Spleen (tissue), 7 donors: ENCODE data around the gene MPP2.

Source experiments
- POLR2A ChIP-seq, 3 donors: fragments of 450-650 bp; IDR thresholded peaks; one replicate each; pipeline ENCODE4 v1.5.1; 2017; ENCODE audit warnings: antibody characterized with exemption in 3 of 3, mild to moderate bottlenecking in 1 of 3
- TF ChIP-seq, protein P1 (sequence below), 11 experiments: fragments of 200-600 bp in 7 of 11; fragments of 450-650 bp in 4 of 11; sonication (generic) in 4 of 11; IDR thresholded peaks in 8 of 11; conservative IDR thresholded peaks in 3 of 11; 1 replicate in 7 of 11; 2 replicates in 4 of 11; pipeline versions ENCODE4 v1.4.0 to v1.8.0; 2016 to 2021; ENCODE audit warnings: antibody characterized with exemption in 11 of 11, inconsistent platforms in 4 of 11, mild to moderate bottlenecking in 1 of 11
- donor health status: DM: no; HTN: no; CAD: no; lungs with moderate emphysema.
- donor health status: DM: no; HTN: no; CAD: no.
- donor health status: DM: no; HTN: no; CAD: no.

DNA sequence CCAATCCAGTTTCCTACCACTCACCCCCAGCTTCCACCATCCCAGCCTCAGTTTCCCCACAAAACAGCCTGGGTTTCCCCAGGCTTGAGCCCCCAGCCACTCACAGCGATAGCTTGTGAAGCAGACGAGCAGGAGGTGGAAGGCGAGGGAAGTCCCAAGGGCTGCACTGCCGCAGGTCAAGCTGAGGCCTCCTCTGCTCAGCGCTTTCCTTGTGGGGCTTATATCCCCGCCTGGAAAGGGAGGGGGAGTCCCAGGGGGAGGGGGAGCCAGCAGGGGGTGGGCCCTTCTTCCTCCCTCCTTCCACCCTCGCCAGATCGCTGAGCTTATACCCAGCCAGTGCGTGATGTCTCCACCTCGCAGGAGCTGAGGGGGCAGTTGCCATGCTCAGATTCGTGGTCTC lies 46.4 kb upstream of the MPP2 start, which contains the start of gene PYY:
- TF ChIP-seq, protein P1, sequence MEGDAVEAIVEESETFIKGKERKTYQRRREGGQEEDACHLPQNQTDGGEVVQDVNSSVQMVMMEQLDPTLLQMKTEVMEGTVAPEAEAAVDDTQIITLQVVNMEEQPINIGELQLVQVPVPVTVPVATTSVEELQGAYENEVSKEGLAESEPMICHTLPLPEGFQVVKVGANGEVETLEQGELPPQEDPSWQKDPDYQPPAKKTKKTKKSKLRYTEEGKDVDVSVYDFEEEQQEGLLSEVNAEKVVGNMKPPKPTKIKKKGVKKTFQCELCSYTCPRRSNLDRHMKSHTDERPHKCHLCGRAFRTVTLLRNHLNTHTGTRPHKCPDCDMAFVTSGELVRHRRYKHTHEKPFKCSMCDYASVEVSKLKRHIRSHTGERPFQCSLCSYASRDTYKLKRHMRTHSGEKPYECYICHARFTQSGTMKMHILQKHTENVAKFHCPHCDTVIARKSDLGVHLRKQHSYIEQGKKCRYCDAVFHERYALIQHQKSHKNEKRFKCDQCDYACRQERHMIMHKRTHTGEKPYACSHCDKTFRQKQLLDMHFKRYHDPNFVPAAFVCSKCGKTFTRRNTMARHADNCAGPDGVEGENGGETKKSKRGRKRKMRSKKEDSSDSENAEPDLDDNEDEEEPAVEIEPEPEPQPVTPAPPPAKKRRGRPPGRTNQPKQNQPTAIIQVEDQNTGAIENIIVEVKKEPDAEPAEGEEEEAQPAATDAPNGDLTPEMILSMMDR (IDR thresholded peaks at IDR 0.05 in 8 of 11, conservative IDR thresholded peaks at IDR 0.05 in 3 of 11), result no peak
- TF ChIP-seq POLR2A (IDR thresholded peaks at IDR 0.05), result no peak
